GM19463 (cell line): ENCODE measurements around the gene MBTD1.

ENCODE experiments used
- ATAC-seq: cut with Tn5 transposase; IDR thresholded peaks from one replicate; pipeline ENCODE4 v1.9.1; 2021; ENCODE audit warnings: mild to moderate bottlenecking, moderate library complexity; ENCODE audit not compliant: unreplicated experiment

The MBTD1 gene

GRCh38 chr17:51152766-51153209 is 107.1 kb downstream of the MBTD1 start:
- no peak for ATAC-seq

- no peak for ATAC-seq
Measured at GRCh38 chr17:51150932-51151331, 108.9 kb downstream of the MBTD1 start.

GRCh38 chr17:51149163-51149562 is 110.7 kb downstream of the MBTD1 start:
- ATAC-seq: no peak

- ATAC-seq: no peak
Measured at GRCh38 chr17:51147650-51148049, 112.2 kb downstream of the MBTD1 start.

- no peak for ATAC-seq
Measured at GRCh38 chr17:51144266-51145022, 115.4 kb downstream of the MBTD1 start.

GRCh38 chr17:51142597-51142996 is 117.3 kb downstream of the MBTD1 start:
- no peak for ATAC-seq

- ATAC-seq: no peak
Measured at GRCh38 chr17:51135956-51136355, 123.9 kb downstream of the MBTD1 start.

GRCh38 chr17:51133365-51133764 is 126.5 kb downstream of the MBTD1 start:
- no peak for ATAC-seq

GRCh38 chr17:51132964-51133319 is 126.9 kb downstream of the MBTD1 start:
- peak; percentile 80 for ATAC-seq

GRCh38 chr17:51128076-51128475 is 131.8 kb downstream of the MBTD1 start:
- no peak for ATAC-seq
